Hepatocyte (in vitro differentiated cells): ENCODE measurements around the gene MACROD2.

Experiments
- EZH2phosphoT487 ChIP-seq: fragments of 200-600 bp; sonication (generic); IDR thresholded peaks from one replicate; pipeline ENCODE4 v1.6.1; 2018; ENCODE audit warnings: antibody characterized with exemption, mild to moderate bottlenecking, low read depth, moderate library complexity; ENCODE audit not compliant: unreplicated experiment, severe bottlenecking
- TF ChIP-seq, protein P1 (sequence below): fragments of 200-600 bp; sonication (generic); IDR thresholded peaks from 2 replicates; pipeline ENCODE4 v1.5.1; 2016; ENCODE audit warnings: antibody characterized with exemption, mild to moderate bottlenecking; ENCODE audit not compliant: poor library complexity

DNA sequence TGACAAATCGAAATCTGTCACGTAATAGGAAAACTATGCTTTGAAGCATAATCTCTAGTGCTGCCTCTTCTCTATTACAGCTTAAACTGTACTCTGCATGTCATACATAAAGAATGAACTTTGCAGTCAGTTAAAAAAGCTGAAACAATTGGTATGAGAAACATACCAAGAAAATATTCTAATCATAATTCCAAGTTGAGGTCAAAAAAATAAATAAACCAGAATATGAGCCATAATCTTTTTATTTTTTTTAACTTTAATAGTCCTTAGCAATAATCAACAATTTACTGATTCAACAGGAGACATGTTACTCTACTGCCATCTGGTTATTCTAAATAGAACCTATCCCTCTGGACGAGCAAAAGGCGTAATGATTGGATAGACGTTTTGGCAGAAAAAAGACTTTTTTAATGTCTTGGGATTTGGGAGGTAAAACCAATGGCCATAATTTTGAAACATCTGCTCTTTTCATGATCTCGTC is 566.5 kb downstream of the MACROD2 start:
- TF ChIP-seq, protein P1, sequence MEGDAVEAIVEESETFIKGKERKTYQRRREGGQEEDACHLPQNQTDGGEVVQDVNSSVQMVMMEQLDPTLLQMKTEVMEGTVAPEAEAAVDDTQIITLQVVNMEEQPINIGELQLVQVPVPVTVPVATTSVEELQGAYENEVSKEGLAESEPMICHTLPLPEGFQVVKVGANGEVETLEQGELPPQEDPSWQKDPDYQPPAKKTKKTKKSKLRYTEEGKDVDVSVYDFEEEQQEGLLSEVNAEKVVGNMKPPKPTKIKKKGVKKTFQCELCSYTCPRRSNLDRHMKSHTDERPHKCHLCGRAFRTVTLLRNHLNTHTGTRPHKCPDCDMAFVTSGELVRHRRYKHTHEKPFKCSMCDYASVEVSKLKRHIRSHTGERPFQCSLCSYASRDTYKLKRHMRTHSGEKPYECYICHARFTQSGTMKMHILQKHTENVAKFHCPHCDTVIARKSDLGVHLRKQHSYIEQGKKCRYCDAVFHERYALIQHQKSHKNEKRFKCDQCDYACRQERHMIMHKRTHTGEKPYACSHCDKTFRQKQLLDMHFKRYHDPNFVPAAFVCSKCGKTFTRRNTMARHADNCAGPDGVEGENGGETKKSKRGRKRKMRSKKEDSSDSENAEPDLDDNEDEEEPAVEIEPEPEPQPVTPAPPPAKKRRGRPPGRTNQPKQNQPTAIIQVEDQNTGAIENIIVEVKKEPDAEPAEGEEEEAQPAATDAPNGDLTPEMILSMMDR, result peak; percentile 6
- TF ChIP-seq EZH2phosphoT487, result no peak
